Measurements from ENCODE around the gene SOAT2.

DNA sequence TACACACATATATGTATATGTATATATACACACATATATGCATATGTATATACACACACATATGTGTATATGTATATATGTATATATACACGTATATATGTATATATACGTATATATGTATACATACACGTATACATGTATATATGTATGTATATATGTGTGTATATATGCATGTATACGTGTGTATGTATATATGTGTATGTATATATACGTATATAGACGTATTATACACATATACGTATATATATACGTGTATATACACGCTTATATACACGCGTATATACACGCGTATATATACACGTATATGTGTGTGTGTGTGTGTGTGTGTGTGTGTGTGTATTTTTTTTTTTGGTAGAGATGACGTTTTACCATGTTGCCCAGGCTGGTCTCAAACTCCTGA lies 44.4 kb downstream of the SOAT2 start:
- TF ChIP-seq EP300 (IDR thresholded peaks at IDR 0.05; ENCODE audit: borderline replicate concordance) (no peak), TAF1 (IDR thresholded peaks at IDR 0.05; ENCODE audit: low read depth) (no peak), TCF12 (IDR thresholded peaks at IDR 0.05; ENCODE audit: low read depth) (no peak), REST (IDR thresholded peaks at IDR 0.05; ENCODE audit: low read depth) (no peak), CEBPB (IDR thresholded peaks at IDR 0.05) (no peak), FOXM1 (IDR thresholded peaks at IDR 0.05; ENCODE audit: borderline replicate concordance, low read depth) (no peak)
- TF ChIP-seq, protein P1, sequence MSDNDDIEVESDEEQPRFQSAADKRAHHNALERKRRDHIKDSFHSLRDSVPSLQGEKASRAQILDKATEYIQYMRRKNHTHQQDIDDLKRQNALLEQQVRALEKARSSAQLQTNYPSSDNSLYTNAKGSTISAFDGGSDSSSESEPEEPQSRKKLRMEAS (IDR thresholded peaks at IDR 0.05): no peak
